MG63 (cell line): Measurements from ENCODE around the gene PCK1. TPM values are rescaled to one million over a fixed set of nuclear protein-coding genes. Genes with fewer than 3 reads are reported as not detected.

Experiments
- DNase-seq: peaks from one replicate; pipeline ENCODE4 v3.0.0-alpha.2; 2020
- H3K27me3 ChIP-seq: fragments of 250-450 bp; sonication (Bioruptor Pico); 2 replicates; pipeline ENCODE4 v1.5.1; 2020; ENCODE audit warnings: mild to moderate bottlenecking, moderate library complexity
- H3K36me3 ChIP-seq: fragments of 250-450 bp; sonication (Bioruptor Pico); 2 replicates; pipeline ENCODE4 v1.5.1; 2020; ENCODE audit warnings: mild to moderate bottlenecking, moderate library complexity
- H3K4me3 ChIP-seq: fragments of 250-450 bp; sonication (Bioruptor Pico); 2 replicates; pipeline ENCODE4 v1.5.1; 2020; ENCODE audit warnings: mild to moderate bottlenecking, moderate library complexity
- H3K9me3 ChIP-seq: fragments of 250-450 bp; sonication (Bioruptor Pico); 2 replicates; pipeline ENCODE4 v1.5.1; 2020; ENCODE audit warnings: mild to moderate bottlenecking, moderate library complexity
- total RNA-seq: library from RNA; depleted of rRNA; stranded (reverse); fragments of >200 nt; shearing (Covaris generic); gene quantifications from 2 replicates; pipeline ENCODE4 v1.2.3, GENCODE V29; 2014; ENCODE audit warnings: low replicate concordance

The PCK1 gene
- total RNA-seq, 1 experiment from 2014 or later: not detected

DNA sequence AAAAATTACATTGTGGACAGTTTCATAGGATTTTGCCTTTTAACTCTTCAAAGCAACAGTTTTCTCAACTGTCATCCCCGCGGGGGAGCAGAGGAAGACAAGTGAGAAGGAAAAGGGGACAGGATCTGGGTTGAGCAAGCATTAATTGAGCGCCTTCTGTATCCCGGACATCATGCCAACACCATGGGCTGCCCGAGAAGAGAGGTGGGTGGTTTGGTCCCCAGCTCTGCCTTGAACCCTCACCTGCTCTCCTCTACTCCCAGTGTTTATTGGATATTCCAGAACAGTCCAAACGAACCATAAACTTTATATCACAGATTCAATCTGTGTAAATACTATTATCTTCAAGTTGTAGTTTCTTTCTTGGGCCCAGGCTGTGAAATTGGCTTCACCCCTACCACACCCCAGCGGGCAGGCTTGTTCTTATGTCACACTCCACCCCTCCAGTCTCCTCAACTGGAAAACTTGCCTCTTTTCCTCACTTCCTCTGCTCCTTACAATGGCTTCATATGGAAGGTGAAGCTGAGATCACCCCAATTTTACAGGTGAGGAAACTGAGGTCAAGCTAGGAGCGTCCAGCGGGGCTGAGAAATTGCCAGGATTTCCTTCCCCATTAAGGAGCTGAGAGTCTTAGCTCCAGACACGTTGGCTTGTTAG lies 6.0 kb downstream of the PCK1 start:
- no peaks in the 10 kb centered on the region for H3K9me3 ChIP-seq
- DNase-seq: no peak
- no peaks in the 10 kb centered on the region for H3K36me3 ChIP-seq
- no peak overlapping the region for H3K4me3 ChIP-seq
- peaks cover 29% of the 10 kb centered on the region for H3K27me3 ChIP-seq

DNA sequence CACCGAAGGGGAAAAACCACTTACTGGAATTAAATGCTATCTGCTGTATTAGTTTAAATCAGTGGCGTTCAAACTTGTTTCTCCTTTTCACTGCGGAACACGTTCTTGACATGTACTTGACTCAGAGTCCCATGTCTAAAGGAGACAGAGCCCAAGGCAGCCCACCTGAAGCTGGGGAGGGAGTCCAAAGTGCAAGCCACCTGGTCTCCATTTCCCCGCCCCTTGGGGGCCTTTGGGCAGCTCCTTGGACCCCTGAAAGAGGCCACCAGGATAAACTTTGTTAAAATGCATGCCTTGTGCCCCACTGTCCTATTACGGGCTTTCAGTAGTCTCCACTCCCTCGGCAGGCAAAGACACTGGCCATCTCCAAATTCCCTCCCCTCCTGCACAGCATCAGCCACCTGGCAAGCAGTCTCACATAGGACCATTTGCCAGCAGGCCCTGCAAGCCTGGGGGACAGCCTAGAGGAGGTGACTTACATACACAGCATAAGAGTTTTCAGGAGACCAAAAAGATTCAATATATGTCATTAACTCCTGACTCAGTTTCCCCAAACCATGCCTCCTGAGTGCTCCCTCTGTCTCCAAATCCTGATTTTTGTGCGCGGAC lies 6.7 kb downstream of the PCK1 start:
- Histone ChIP-seq H3K36me3 (no peaks in the 10 kb centered on the region), H3K9me3 (no peaks in the 10 kb centered on the region)

DNA sequence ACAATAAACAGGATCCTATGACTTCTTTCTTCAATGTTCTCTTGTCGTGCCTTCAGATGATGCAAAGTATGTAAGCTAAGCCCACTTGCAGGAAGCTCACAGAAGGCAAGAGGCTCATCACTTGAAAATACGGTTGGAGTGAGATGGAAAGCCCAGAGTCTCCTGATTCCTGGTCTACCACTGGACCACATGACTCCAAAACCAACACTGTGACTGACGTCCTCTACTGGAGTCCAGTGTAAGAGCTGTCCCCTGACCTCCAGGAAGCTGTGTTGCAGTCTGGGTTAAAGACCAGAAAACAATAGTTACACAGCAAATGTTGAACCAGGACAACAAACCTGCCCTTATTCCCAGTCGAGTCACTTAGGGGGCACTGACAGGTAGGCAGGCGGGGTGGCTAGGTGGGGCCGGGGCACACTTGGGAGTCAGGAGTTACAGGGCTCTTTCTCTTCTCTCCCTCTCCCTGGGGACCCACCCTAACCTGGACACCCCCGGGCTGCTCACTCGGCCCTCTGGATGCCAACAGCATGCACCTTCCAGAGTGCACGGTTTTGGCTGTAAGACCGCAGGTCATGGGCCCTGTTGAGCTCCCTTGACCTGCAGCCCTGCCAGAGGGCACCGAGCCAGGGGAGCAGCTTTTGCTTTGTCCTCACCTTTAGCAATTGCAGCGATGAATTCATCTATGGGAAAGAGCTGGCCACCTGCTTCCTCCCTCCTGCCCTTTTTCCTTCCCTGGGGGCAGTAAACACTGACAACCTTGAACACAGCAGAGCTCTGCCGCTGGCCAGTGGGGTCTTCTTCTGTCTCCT lies 7.4 kb downstream of the PCK1 start:
- no peak for DNase-seq
- peaks cover 29% of the 10 kb centered on the region for H3K27me3 ChIP-seq
- H3K36me3 ChIP-seq: no peaks in the 10 kb centered on the region
- no peak overlapping the region for H3K4me3 ChIP-seq
- H3K9me3 ChIP-seq: no peaks in the 10 kb centered on the region

More for the DNA sequence above, 6.7 kb downstream of the PCK1 start:
- no peak for DNase-seq
- H3K27me3 ChIP-seq: peaks cover 29% of the 10 kb centered on the region
- no peak overlapping the region for H3K4me3 ChIP-seq

GRCh38 chr20:57568960-57569359 lies 8.1 kb downstream of the PCK1 start:
- H3K27me3 ChIP-seq: peaks cover 29% of the 10 kb centered on the region
- no peak for DNase-seq

GRCh38 chr20:57570145-57570850 lies 9.4 kb downstream of the PCK1 start:
- no peak for DNase-seq
- no peaks in the 10 kb centered on the region for H3K36me3 ChIP-seq
- H3K4me3 ChIP-seq: no peak overlapping the region
- H3K9me3 ChIP-seq: no peaks in the 10 kb centered on the region
- peaks cover 31% of the 10 kb centered on the region for H3K27me3 ChIP-seq

More at GRCh38 chr20:57568960-57569359, 8.1 kb downstream of the PCK1 start:
- Histone ChIP-seq H3K9me3 (no peaks in the 10 kb centered on the region), H3K36me3 (no peaks in the 10 kb centered on the region), H3K4me3 (no peak overlapping the region)

GRCh38 chr20:57570920-57571319 lies 10.0 kb downstream of the PCK1 start:
- peaks cover 28% of the 10 kb centered on the region for H3K27me3 ChIP-seq
- H3K4me3 ChIP-seq: no peak overlapping the region
- H3K9me3 ChIP-seq: no peaks in the 10 kb centered on the region
- no peak for DNase-seq
- H3K36me3 ChIP-seq: no peaks in the 10 kb centered on the region

DNA sequence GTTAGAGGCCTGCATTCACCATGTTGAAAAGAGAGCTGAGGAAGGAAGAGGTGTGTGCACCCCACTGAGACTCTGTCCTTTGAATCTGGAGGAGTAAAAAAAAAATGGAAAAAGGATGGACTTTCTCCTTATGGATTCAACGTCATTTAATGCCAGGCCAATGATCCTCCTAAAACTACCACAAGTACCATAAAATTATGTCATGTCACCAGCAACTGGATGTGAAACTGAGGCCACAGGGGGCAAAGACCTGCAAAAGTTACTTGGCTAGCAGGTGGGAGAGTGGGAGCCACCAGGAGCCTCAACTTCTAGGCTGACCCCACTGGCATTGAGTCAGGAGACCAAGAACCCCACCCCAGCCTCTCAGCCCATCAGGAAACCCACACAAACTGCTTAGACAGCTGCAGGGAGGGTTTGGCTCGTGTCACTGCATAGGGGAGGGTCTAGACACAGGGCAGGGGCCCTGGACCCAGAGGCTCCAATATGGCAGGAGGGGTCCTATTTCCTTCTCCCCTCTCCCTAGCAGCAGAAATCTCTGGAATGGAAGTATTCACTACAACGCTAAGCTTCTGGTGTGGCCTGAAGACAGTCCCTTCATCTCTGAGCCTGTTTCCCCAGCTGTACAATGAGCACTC lies 11.0 kb downstream of the PCK1 start:
- H3K27me3 ChIP-seq: peaks cover 28% of the 10 kb centered on the region
- DNase-seq: no peak
- H3K4me3 ChIP-seq: no peak overlapping the region
- no peaks in the 10 kb centered on the region for H3K9me3 ChIP-seq
- no peaks in the 10 kb centered on the region for H3K36me3 ChIP-seq

DNA sequence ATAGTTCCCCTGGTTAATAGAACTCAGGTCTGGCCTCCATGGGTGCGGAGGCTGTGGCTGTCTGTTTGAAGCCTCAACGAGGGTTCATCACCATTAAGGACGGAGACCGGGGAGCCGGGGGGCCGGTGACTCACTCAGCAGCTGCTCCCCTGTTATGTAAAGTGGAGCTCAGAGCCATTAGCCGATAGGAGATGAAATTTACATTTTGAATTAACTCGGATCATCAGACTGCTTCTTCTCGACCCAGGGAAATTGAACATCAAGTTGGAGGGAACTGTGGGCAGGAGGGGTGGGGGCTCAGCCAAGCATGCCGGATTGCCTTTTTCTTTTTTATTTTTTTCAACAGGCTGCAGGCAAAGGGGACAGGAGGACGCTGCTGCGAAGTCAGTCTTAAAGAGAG lies 12.3 kb downstream of the PCK1 start:
- Histone ChIP-seq H3K27me3 (peaks cover 17% of the 10 kb centered on the region), H3K9me3 (no peaks in the 10 kb centered on the region), H3K36me3 (no peaks in the 10 kb centered on the region), H3K4me3 (no peak overlapping the region)
- DNase-seq: no peak

DNA sequence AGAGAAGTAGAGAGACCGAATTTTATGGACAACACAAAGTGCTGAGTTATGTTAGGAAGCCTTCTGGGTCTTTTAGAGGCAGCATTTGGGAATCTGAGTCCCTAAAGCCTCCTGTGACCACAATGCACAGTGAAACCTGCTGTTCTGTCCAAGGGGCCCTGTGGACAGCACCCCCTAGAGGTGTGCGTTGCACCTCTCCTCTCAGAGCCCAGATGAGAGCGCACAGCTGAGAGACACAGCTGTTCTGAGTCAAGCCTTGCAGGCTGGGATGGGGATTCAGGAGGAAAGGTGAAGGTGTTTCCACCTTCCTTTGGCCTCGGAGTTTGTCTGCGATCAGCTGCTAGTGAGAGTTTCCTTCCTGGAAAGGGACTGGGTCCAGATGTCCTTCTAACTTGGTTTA lies 13.0 kb downstream of the PCK1 start:
- H3K9me3 ChIP-seq: no peaks in the 10 kb centered on the region
- H3K27me3 ChIP-seq: peaks cover 19% of the 10 kb centered on the region
- H3K4me3 ChIP-seq: no peak overlapping the region
- DNase-seq: no peak
- no peaks in the 10 kb centered on the region for H3K36me3 ChIP-seq

DNA sequence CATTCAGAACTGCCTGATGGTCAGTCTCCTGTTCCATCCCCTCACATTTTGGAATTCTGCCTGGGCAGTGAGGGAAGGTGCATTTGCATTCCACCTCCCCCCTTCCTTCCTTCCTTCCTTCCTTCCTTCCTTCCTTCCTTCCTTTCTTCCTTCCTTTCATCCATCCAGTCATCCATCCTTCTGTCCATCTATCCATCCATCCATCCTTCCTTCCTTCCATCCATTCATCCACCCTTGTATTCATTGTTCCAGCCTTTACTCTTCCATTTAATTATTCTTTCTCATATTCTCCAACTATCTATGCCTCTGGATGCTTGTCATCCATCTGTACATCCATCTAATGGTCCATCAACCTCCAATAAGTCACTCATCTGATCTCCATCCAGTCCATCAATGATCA lies 14.0 kb downstream of the PCK1 start:
- H3K36me3 ChIP-seq: no peaks in the 10 kb centered on the region
- no peaks in the 10 kb centered on the region for H3K9me3 ChIP-seq
- H3K27me3 ChIP-seq: peaks cover 22% of the 10 kb centered on the region
- no peak for DNase-seq
- no peak overlapping the region for H3K4me3 ChIP-seq

GRCh38 chr20:57576002-57576401 lies 15.1 kb downstream of the PCK1 start:
- no peak for DNase-seq
- no peak overlapping the region for H3K4me3 ChIP-seq
- no peaks in the 10 kb centered on the region for H3K36me3 ChIP-seq
- H3K9me3 ChIP-seq: no peaks in the 10 kb centered on the region
- H3K27me3 ChIP-seq: peaks cover 26% of the 10 kb centered on the region

GRCh38 chr20:57576617-57577550 lies 16.0 kb downstream of the PCK1 start:
- H3K9me3 ChIP-seq: no peaks in the 10 kb centered on the region
- H3K27me3 ChIP-seq: peaks cover 26% of the 10 kb centered on the region
- no peaks in the 10 kb centered on the region for H3K36me3 ChIP-seq
- no peak for DNase-seq
- no peak overlapping the region for H3K4me3 ChIP-seq

- Histone ChIP-seq H3K4me3 (no peak overlapping the region), H3K27me3 (peaks cover 26% of the 10 kb centered on the region)
Measured at GRCh38 chr20:57577679-57578475, 17.0 kb downstream of the PCK1 start.

DNA sequence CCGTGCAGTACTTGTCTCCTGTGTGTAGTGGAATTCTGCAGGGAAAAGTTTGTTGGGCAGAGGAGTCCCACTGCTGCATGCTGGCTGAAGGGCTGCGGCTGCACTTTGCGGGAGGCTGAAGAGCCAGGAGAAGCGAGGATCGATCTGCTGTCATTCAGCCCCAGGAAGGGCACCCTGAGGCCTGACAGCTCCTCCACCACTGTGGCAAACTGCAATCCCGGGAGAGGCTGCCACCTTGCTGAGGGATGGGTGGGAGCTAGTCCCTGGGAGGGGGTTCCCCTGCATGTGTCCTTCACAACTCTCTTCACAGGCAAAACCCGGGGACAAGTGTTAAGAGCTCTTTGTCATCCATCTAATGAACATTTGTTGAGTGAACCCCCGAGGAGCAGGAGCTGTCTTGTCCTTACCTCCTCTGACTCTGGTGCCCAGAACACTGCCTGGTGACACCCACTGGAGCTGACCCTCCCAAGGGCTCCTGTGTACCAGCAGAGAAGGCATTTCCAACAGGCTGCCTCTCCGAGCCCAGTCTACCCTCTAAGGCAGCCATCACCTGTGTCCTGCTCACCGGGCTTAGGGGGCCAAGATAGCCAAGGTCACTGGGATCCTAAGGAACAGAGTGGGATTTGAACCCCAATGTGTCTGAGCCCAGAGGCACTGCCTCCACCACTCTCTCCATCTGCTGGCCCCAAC lies 17.7 kb downstream of the PCK1 start:
- DNase-seq: no peak

More at GRCh38 chr20:57577679-57578475, 17.0 kb downstream of the PCK1 start:
- no peak for DNase-seq
- Histone ChIP-seq H3K9me3 (no peaks in the 10 kb centered on the region), H3K36me3 (no peaks in the 10 kb centered on the region)

More for the DNA sequence above, 17.7 kb downstream of the PCK1 start:
- H3K9me3 ChIP-seq: no peaks in the 10 kb centered on the region
- no peaks in the 10 kb centered on the region for H3K36me3 ChIP-seq
- H3K27me3 ChIP-seq: peaks cover 26% of the 10 kb centered on the region
- H3K4me3 ChIP-seq: no peak overlapping the region
